Activated T-cell treated with anti-CD3 and anti-CD28 coated beads, Interleukin-2, amount 50 U/mL, for 24 hours (primary cell): ENCODE measurements around the gene JARID2.

Source experiments
- DNase-seq: peaks from one replicate; pipeline ENCODE4 v3.0.0-alpha.2; 2020
- H3K27ac Mint-ChIP-seq: 2 replicates; pipeline ENCODE4 v1.8.0; 2020; ENCODE audit warnings: mild to moderate bottlenecking, mixed read lengths
- H3K27me3 Mint-ChIP-seq: 2 replicates; pipeline ENCODE4 v1.8.0; 2020; ENCODE audit warnings: mixed read lengths
- H3K36me3 Mint-ChIP-seq: 2 replicates; pipeline ENCODE4 v1.8.0; 2020; ENCODE audit warnings: low read depth, mixed read lengths
- H3K4me1 Mint-ChIP-seq: 2 replicates; pipeline ENCODE4 v1.8.0; 2020; ENCODE audit warnings: low read depth, mixed read lengths
- H3K4me3 Mint-ChIP-seq: 2 replicates; pipeline ENCODE4 v1.8.0; 2020; ENCODE audit warnings: mild to moderate bottlenecking, moderate library complexity, mixed read lengths
- H3K9me3 Mint-ChIP-seq: 2 replicates; pipeline ENCODE4 v1.8.0; 2020; ENCODE audit warnings: mixed read lengths

JARID2 gene

GRCh38 chr6:15245361-15246216 lies at the start of gene JARID2:
Gene JARID2, plus strand, starts transcription at chr6:15246069. Its CDS starts 471 bp downstream, at chr6:15246540.
- no peaks in the 10 kb centered on the region for H3K9me3 Mint-ChIP-seq
- H3K27me3 Mint-ChIP-seq, result no peaks in the 10 kb centered on the region
- peak within 1 kb of the TSS; percentile 98 for H3K27ac Mint-ChIP-seq
- peaks cover 35% of the 10 kb centered on the region for H3K4me1 Mint-ChIP-seq
- peaks cover 42% of the 10 kb centered on the region for H3K36me3 Mint-ChIP-seq
- H3K4me3 Mint-ChIP-seq, result peak within 1 kb of the TSS; percentile 100
- peak; percentile 97 for DNase-seq

- no peaks in the 10 kb centered on the region for H3K36me3 Mint-ChIP-seq
- DNase-seq, result no peak
- no peak overlapping the region for H3K4me3 Mint-ChIP-seq
- no peak overlapping the region for H3K27ac Mint-ChIP-seq
- no peaks in the 10 kb centered on the region for H3K27me3 Mint-ChIP-seq
- no peaks in the 10 kb centered on the region for H3K9me3 Mint-ChIP-seq
- no peaks in the 10 kb centered on the region for H3K4me1 Mint-ChIP-seq
These were observed 45.8 kb upstream of the JARID2 start for GRCh38 chr6:15200087-15200486.

- no peaks in the 10 kb centered on the region for H3K36me3 Mint-ChIP-seq
- no peak for DNase-seq
- peaks cover 16% of the 10 kb centered on the region for H3K4me1 Mint-ChIP-seq
- no peaks in the 10 kb centered on the region for H3K9me3 Mint-ChIP-seq
- no peak overlapping the region for H3K4me3 Mint-ChIP-seq
- H3K27me3 Mint-ChIP-seq, result no peaks in the 10 kb centered on the region
- H3K27ac Mint-ChIP-seq, result no peak overlapping the region
These were observed 40.5 kb upstream of the JARID2 start for GRCh38 chr6:15205321-15205720.

DNA sequence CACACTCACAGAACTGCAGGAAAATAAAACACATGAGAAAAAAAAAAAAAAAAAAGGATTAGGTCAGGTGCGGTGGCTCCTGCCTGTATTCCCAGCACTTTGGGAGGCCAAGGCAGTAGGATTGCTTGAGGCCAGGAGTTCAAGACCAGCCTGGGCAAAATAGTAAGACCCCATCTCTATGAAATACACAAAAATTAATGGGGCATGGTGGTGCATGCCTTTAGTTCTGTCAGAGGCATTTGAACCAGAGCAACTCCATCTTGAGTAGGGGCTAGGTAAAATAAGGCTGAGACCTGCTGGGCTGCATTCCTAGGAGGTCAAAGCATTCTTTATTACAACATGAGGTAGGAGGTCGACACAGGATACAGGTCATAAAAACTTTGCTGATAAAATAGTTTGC lies 39.0 kb upstream of the JARID2 start:
- no peaks in the 10 kb centered on the region for H3K36me3 Mint-ChIP-seq
- H3K27me3 Mint-ChIP-seq, result no peaks in the 10 kb centered on the region
- H3K9me3 Mint-ChIP-seq, result no peaks in the 10 kb centered on the region
- no peak overlapping the region for H3K27ac Mint-ChIP-seq
- H3K4me3 Mint-ChIP-seq, result no peak overlapping the region
- DNase-seq, result no peak
- H3K4me1 Mint-ChIP-seq, result peaks cover 16% of the 10 kb centered on the region

DNA sequence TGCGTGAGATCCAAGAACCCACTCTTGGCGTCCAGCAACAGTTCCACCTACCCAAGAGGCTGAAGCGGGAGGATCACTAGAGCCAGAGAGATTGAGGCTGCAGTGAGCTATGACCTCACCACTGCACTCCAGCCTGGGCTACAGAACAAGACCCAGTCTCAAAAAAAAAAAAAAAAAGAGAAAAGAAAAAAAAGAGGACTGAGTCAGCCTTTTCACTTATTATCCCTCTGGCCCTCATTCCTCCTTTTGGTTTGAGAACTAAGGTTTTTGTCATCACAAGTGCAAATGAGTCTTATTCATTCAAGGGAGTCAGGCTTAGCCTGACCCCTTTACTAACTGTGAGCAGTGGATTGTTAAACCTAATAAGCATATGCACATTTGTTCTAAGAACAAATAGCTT lies 37.9 kb upstream of the JARID2 start:
- no peak overlapping the region for H3K27ac Mint-ChIP-seq
- DNase-seq, result no peak
- no peaks in the 10 kb centered on the region for H3K27me3 Mint-ChIP-seq
- H3K4me3 Mint-ChIP-seq, result no peak overlapping the region
- no peaks in the 10 kb centered on the region for H3K9me3 Mint-ChIP-seq
- peaks cover 16% of the 10 kb centered on the region for H3K4me1 Mint-ChIP-seq
- no peaks in the 10 kb centered on the region for H3K36me3 Mint-ChIP-seq

DNA sequence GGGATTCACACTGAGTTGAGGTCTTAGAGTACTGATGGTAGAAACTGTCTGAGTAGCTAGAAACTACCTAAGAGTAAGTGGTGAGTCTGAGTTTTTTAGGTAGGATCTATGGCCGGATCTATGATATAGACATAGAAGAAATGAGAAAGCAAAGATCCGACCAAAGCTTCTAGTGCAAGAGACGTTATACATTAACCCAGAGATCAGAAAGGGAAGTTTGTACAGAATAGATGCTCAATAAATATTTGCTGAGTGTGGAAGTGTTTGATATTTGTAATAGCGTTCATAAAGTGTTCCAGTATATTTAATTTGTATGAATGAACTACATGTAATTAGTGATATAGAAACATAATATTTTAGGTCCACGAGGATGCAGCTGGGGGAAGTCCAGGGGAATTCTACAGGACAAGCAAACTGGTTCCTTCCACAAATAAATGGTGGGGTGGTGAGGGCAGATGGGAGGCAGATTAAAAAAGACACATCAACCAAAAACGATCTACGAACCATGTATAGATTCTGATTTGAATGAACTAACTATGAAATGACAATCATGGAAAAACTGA lies 31.9 kb upstream of the JARID2 start:
- Mint-ChIP-seq H3K9me3 (no peaks in the 10 kb centered on the region), H3K4me1 (peaks cover 5% of the 10 kb centered on the region), H3K4me3 (no peak overlapping the region), H3K27me3 (no peaks in the 10 kb centered on the region), H3K36me3 (no peaks in the 10 kb centered on the region), H3K27ac (no peak overlapping the region)
- DNase-seq, result no peak

DNA sequence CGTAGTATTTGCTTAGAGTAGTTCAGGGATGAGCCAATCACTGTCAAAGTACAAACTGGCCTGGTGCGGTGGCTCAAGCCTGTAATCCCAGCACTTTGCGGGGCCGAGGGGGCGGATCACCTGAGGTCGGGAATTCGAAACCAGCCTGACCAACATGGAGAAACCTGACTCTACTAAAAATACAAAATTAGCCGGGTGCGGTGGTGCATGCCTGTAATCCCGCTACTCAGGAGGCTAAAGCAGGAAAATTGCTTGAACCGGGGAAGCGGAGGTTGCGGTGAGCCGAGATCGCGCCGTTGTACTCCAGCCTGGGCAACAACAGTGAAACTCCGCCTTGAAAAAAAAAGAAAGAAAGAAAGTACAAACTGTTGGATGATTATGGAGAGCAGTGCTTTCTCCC lies 27.5 kb upstream of the JARID2 start:
- no peak for DNase-seq
- Mint-ChIP-seq H3K36me3 (no peaks in the 10 kb centered on the region), H3K27me3 (no peaks in the 10 kb centered on the region), H3K9me3 (no peaks in the 10 kb centered on the region), H3K4me1 (peaks cover 5% of the 10 kb centered on the region), H3K27ac (no peak overlapping the region), H3K4me3 (no peak overlapping the region)

GRCh38 chr6:15220062-15220461 lies 25.8 kb upstream of the JARID2 start:
- no peaks in the 10 kb centered on the region for H3K36me3 Mint-ChIP-seq
- DNase-seq, result no peak
- H3K4me3 Mint-ChIP-seq, result no peak overlapping the region
- peaks cover 5% of the 10 kb centered on the region for H3K4me1 Mint-ChIP-seq
- H3K27me3 Mint-ChIP-seq, result no peaks in the 10 kb centered on the region
- H3K9me3 Mint-ChIP-seq, result no peaks in the 10 kb centered on the region
- H3K27ac Mint-ChIP-seq, result no peak overlapping the region

DNA sequence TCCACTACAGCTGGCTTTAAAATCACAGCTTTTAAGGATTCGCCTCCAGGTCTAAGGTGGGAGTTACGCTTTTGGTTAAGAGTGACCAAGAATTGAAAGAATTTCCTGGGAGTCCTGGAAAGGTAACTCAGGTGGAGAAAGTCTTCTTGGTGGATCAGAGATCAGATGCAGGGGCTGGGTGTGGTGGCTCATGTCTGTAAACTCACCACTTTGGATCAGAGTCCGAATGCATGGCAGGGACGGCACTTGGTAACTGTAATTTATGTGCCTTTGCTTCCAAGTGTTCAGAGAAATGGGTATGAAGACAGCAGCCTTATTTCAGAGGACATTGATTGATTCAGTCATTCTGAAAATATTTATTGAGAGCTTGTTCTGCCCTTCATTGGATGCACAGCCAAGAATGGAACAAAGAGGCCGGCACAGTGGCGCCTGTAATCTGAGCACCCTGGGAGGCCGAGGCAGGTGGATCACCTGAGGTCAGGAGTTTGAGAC lies 18.0 kb upstream of the JARID2 start:
- Mint-ChIP-seq H3K27me3 (no peaks in the 10 kb centered on the region), H3K9me3 (no peaks in the 10 kb centered on the region), H3K4me1 (no peaks in the 10 kb centered on the region), H3K27ac (no peak overlapping the region), H3K4me3 (no peak overlapping the region), H3K36me3 (no peaks in the 10 kb centered on the region)
- no peak for DNase-seq

DNA sequence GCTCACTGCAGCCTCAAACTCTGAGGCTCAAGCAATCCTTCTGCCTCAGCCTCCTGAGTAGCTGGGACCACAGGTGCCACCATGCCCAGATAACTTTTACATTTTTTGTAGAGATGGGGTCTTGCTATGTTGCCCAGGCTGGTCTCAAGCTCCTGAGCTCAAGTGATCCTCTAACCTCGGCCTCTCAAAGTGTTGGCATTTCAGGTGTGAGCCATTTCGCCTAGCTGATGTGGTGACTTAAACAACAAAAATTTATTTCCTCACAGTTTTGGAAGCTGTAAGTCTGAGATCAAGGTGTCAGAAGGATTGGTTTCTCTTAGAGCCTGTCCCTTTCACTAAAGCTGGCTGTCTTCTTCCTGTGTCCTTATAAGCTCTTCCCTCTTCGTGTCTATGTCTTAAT lies 15.0 kb upstream of the JARID2 start:
- H3K27ac Mint-ChIP-seq, result no peak overlapping the region

DNA sequence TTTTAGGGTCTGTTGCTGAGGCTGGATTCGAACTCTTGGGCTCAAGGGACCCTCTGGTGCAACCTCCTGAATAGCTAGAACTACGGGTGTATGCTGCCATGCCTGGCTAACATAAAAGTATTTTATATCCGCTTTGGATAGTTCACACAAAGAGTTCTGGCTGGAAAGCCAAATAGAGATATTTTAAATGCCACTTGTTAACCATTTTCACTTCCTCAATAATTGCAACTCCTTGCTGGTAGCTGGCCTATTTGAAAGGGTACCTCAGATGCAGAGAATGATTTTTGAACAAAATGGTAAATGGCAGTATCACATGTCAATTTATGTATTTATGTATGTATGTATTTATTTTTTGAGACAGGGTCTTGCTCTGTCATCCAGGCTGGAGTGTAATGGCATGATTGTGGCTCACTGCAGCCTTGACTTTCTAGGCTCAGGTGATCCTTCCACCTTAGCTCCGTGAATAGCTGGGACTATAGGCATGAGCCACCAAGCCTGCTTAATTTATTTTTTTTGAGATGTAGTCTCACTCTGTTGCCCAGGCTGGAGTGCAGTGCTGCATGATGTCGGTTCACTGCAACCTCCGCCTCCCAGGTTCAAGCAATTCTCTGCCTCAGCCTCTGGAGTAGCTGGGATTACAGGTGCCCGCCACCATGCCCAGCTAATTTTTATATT lies 12.9 kb upstream of the JARID2 start:
- Mint-ChIP-seq H3K9me3 (no peaks in the 10 kb centered on the region), H3K4me1 (no peaks in the 10 kb centered on the region), H3K4me3 (no peak overlapping the region), H3K27me3 (no peaks in the 10 kb centered on the region), H3K27ac (no peak overlapping the region), H3K36me3 (no peaks in the 10 kb centered on the region)
- no peak for DNase-seq

More for the DNA sequence above, 15.0 kb upstream of the JARID2 start:
- Mint-ChIP-seq H3K36me3 (no peaks in the 10 kb centered on the region), H3K9me3 (no peaks in the 10 kb centered on the region), H3K27me3 (no peaks in the 10 kb centered on the region), H3K4me1 (no peaks in the 10 kb centered on the region), H3K4me3 (no peak overlapping the region)
- DNase-seq, result no peak

GRCh38 chr6:15234068-15234758 lies 11.7 kb upstream of the JARID2 start:
- Mint-ChIP-seq H3K27ac (no peak overlapping the region), H3K36me3 (no peaks in the 10 kb centered on the region), H3K4me1 (no peaks in the 10 kb centered on the region), H3K4me3 (no peak overlapping the region), H3K9me3 (no peaks in the 10 kb centered on the region), H3K27me3 (no peaks in the 10 kb centered on the region)
- no peak for DNase-seq

DNA sequence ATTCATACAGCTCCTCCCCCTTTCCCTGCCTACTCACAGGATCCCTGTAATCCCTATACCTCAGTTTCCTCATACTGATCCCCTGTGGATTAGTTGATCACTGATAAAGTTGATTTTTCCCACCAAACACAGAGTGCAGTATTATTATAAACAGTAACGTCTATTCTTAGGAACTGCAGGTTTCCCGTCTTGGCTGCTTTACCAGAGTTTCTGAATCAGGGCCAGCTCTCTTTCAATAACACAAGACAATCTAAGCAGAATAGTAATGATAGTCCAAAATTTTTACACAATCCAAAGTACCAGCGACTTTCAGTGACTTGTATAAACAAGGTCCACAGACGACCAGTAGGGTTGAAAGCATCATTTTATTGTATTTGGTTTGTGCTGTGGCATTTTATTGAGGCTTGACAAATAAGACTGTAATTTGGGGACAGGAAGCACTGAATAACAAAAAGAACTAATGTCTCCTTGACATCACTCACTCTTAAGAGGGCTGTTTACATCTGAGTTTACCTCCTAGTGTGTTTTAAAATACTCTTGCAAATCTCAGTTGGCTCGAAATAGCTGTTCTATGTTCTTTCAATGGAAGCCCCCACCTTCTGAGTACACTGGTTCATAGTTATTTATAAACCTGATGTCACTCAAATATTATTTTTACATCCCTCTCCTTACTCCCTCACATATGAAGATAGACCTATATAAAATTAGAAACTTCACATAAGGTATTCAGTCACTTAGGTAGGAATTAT lies 6.1 kb upstream of the JARID2 start:
- H3K27me3 Mint-ChIP-seq, result no peaks in the 10 kb centered on the region
- no peak for DNase-seq
- H3K4me3 Mint-ChIP-seq, result no peak overlapping the region
- H3K27ac Mint-ChIP-seq, result no peak overlapping the region
- no peaks in the 10 kb centered on the region for H3K36me3 Mint-ChIP-seq
- no peaks in the 10 kb centered on the region for H3K9me3 Mint-ChIP-seq
- peaks cover 18% of the 10 kb centered on the region for H3K4me1 Mint-ChIP-seq

- no peak for DNase-seq
- peaks cover 18% of the 10 kb centered on the region for H3K4me1 Mint-ChIP-seq
- H3K4me3 Mint-ChIP-seq, result no peak overlapping the region
- no peak overlapping the region for H3K27ac Mint-ChIP-seq
- no peaks in the 10 kb centered on the region for H3K9me3 Mint-ChIP-seq
- H3K36me3 Mint-ChIP-seq, result peaks cover 22% of the 10 kb centered on the region
- H3K27me3 Mint-ChIP-seq, result no peaks in the 10 kb centered on the region
These were observed 3.4 kb upstream of the JARID2 start for GRCh38 chr6:15242503-15242902.
